Kidney (tissue), 22 donors: ENCODE measurements around the gene C2orf92. TPM values are rescaled to one million over a fixed set of nuclear protein-coding genes. Genes with fewer than 3 reads are reported as not detected.
"Not testable (repeated sequence)": the region's sequence is repeated elsewhere in the genome, so short reads cannot be mapped to it uniquely, and the experiment has no call there.

Experiments
- DNase-seq, 5 donors: peaks; one replicate each; pipeline ENCODE4 v3.0.0-alpha.2; 2013 to 2020
- FAIRE-seq: peaks from 2 replicates; lab custom pipeline; 2012; peaks lifted over from hg19 to GRCh38; lab: Jason Lieb, UNC
- H3K27ac ChIP-seq, 2 donors: one replicate each; pipeline ENCODE4 v1.7.0; 2013; ENCODE audit warnings: low read depth in 2 of 2, low read length in 2 of 2, inconsistent platforms in 1 of 2
- H3K27me3 ChIP-seq: one replicate; pipeline ENCODE4 v1.7.1; 2013; ENCODE audit warnings: low read length, inconsistent platforms; ENCODE audit not compliant: control insufficient read depth, insufficient read depth
- H3K36me3 ChIP-seq, 3 donors: one replicate each; pipeline versions ENCODE4 v1.7.0 to v1.7.1; 2013; ENCODE audit warnings: low read length in 3 of 3, control low read depth in 1 of 3, inconsistent platforms in 1 of 3; ENCODE audit not compliant: insufficient read depth in 3 of 3, control insufficient read depth in 2 of 3
- H3K4me1 ChIP-seq, 3 donors: one replicate each; pipeline versions ENCODE4 v1.7.0 to v1.7.1; 2013; ENCODE audit warnings: low read length in 3 of 3, inconsistent platforms in 1 of 3, low read depth in 1 of 3; ENCODE audit not compliant: control insufficient read depth in 2 of 3, insufficient read depth in 2 of 3
- H3K4me3 ChIP-seq, 3 donors: one replicate each; pipeline versions ENCODE4 v1.7.0 to v1.8.1; 2013; ENCODE audit warnings: low read length in 3 of 3, control low read depth in 1 of 3, inconsistent platforms in 1 of 3
- H3K9ac ChIP-seq, 3 donors: one replicate each; pipeline versions ENCODE4 v1.7.0 to v1.7.1; 2013; ENCODE audit warnings: low read length in 3 of 3, control low read depth in 1 of 3, inconsistent platforms in 1 of 3
- H3K9me3 ChIP-seq, 3 donors: one replicate each; pipeline versions ENCODE4 v1.7.0 to v1.7.1; 2013; ENCODE audit warnings: low read length in 3 of 3, control low read depth in 1 of 3, inconsistent platforms in 1 of 3; ENCODE audit not compliant: control insufficient read depth in 2 of 3, insufficient read depth in 1 of 3
- intact Hi-C: fragments of 100-400 bp; cut with DNase I; formaldehyde crosslinking; loops from one replicate; pipeline ENCODE4 v1.11.1; 2022
- long read RNA-seq, 10 donors: library from polyadenylated mRNA in 1 of 10; unstranded in 1 of 10; transcript quantifications; one replicate each; pipeline ENCODE4 v2.0.0 and lab custom pipeline, GENCODE V29; 2021 to 2026
- polyA plus RNA-seq: library from polyadenylated mRNA; stranded (reverse); fragments of 350-450 nt; fragmentation: Illumina TruSeq; extraction: RNeasy Lipid Tissue Mini Kit (QIAGEN cat#74804); gene quantifications from one replicate; pipeline ENCODE4 v1.2.3, GENCODE V29; 2014; ENCODE audit warnings: low read depth, low replicate concordance; ENCODE audit not compliant: insufficient read depth
- total RNA-seq: library from RNA; stranded (reverse); fragmentation: NEBNext Ultra II Directional; extraction: Animal tissue kit (Norgen Biotek cat#: 25700); gene quantifications from one replicate; pipeline ENCODE4 v1.2.1, GENCODE V29; 2021
- TF ChIP-seq, protein P1 (sequence below): IDR thresholded peaks from 3 replicates; pipeline ENCODE4 v1.5.1; 2012; ENCODE audit warnings: mild to moderate bottlenecking, moderate library complexity, borderline replicate concordance; ENCODE audit not compliant: insufficient read depth; ENCODE audit errors: extremely low read depth
- donor health status: control.
- donor health status: control.
- donor health status: control.
- donor health status: control.
- donor health status: control.
- donor health status: DM: yes; HTN: yes; CAD: no.
- donor health status: Normal renal cell carcinoma (clear cell type).

The C2orf92 gene
- 7.3 TPM for total RNA-seq
- 3.3 TPM for polyA plus RNA-seq
- long read RNA-seq, donor 1: 0 reads
- long read RNA-seq, donor 2: 0 reads
- long read RNA-seq, donor 3: 0 reads
- long read RNA-seq, donor 4: 0 reads
- long read RNA-seq, donor 5: 0 reads
- long read RNA-seq, donor 6: 0 reads
- long read RNA-seq, donor 7: 0 reads
- long read RNA-seq, donor 8: 0 reads
- long read RNA-seq, donor 9: 0 reads
- long read RNA-seq, donor 10: 0 reads

DNA sequence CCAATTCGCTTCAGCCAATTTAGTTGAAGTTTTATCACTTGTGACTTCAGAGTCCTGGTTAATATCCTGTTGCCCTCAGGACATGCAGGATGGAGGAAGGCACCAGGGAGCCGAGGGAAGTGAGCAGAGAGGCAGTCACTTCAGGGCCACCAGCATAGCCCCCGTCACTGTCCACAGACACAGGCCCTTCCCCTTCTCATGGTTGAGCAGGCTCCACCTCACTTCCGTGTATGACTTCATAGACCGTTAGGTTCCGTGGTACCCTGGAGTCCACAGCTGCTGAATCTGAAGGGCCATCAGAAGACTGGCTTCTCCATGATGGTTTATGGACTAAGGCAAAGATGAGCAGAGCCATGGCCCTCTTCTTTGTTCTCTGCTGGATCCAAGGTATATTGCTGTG, at the start of gene C2orf92:
Gene C2orf92 (plus strand): TSS at position 266 of the 400 bp plus-strand sequence. CDS start 76 bp downstream, at position 342.
- H3K4me1 ChIP-seq: peaks cover 0 to 6% (median 4%) of the 10 kb centered on the region in 3 donors
- TF ChIP-seq, protein P1, sequence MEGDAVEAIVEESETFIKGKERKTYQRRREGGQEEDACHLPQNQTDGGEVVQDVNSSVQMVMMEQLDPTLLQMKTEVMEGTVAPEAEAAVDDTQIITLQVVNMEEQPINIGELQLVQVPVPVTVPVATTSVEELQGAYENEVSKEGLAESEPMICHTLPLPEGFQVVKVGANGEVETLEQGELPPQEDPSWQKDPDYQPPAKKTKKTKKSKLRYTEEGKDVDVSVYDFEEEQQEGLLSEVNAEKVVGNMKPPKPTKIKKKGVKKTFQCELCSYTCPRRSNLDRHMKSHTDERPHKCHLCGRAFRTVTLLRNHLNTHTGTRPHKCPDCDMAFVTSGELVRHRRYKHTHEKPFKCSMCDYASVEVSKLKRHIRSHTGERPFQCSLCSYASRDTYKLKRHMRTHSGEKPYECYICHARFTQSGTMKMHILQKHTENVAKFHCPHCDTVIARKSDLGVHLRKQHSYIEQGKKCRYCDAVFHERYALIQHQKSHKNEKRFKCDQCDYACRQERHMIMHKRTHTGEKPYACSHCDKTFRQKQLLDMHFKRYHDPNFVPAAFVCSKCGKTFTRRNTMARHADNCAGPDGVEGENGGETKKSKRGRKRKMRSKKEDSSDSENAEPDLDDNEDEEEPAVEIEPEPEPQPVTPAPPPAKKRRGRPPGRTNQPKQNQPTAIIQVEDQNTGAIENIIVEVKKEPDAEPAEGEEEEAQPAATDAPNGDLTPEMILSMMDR: no peak
- no peaks in the 10 kb centered on the region for H3K9me3 ChIP-seq
- no peak within 1 kb of the TSS for H3K4me3 ChIP-seq
- no peaks in the 10 kb centered on the region for H3K36me3 ChIP-seq
- no peak within 1 kb of the TSS for H3K9ac ChIP-seq
- DNase-seq: no peak
- intact Hi-C loops: no loop called here
- H3K27me3 ChIP-seq: no peaks in the 10 kb centered on the region
- FAIRE-seq: no peak
- H3K27ac ChIP-seq: no peak within 1 kb of the TSS

DNA sequence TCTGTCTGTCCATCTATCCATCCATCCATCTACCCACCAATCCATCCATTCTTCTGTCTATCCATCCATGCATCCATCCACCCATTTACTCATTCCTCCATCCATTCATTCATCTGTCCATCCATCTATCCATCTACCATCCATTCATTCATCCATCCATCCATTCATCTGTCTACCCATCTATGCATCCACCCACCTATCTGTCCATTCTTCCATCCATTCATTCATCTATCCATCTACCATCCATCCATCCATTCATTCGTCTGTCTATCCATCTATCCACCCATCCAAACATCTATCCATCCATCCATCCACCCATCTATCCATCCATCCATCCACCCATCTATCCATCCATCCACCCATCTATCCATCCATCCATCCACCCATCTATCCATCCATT, 49.0 kb upstream of the C2orf92 start:
- H3K36me3 ChIP-seq, FAIRE-seq, H3K9ac ChIP-seq, H3K4me3 ChIP-seq, H3K4me1 ChIP-seq, DNase-seq, H3K27ac ChIP-seq, H3K9me3 ChIP-seq, H3K27me3 ChIP-seq, intact Hi-C loops: not testable (repeated sequence)

DNA sequence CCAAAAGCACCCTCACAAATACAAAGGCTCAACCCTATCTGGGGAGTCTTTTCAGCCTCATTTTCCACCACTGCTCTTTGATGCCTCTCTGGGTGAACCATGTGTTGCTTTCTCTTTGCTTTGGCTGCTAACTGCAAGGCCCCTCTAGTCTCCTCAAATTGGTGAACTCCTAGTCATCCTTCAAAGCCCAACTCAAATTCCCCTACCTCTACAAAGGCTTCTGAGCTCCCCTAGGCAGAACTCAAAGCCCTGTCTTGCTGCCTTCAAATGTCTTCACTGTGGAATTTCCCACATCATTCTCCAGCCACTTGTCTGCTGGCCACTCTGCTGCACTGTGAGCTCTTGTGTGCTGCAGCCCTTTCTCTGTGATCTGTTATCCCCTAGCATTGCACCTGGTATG, 46.5 kb upstream of the C2orf92 start:
- intact Hi-C loops, FAIRE-seq, DNase-seq: not testable (repeated sequence)

DNA sequence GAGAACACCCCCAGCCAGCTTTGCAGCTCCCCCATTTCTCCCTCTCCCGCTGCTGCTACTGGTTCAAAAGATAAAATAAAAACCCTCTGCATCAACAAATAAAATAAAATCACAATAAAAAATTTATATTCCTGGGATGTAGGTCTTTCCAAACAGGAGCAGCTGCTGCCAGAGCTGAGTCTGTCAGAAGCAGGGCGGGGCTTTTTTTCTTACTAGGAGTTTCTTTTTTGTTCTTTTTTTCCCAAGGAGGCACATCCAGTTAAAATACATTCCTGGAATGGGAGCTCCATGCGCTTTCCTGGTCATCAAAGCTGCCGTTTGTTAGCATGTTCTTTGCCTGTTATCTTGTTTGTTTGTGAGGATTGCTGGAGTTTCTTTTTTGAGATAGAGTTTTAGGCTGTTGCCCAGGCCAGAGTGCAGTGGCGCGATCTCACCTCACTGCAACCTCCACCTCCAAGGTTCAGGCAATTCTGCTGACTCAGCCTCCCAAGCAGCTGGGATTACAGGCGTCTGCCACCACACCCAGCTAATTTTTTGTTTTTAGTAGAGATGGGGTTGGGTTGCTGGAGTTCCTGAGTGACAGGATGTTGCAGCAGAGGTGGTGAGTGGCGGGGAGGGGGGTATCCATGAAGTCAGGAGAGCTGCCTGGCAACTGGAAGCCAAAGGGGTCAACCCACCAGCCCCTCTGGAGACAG, 44.0 kb upstream of the C2orf92 start:
- H3K27me3 ChIP-seq, H3K4me3 ChIP-seq, FAIRE-seq, DNase-seq, H3K9ac ChIP-seq, H3K4me1 ChIP-seq, H3K9me3 ChIP-seq, intact Hi-C loops, H3K27ac ChIP-seq, H3K36me3 ChIP-seq: not testable (repeated sequence)

More for the DNA sequence above, 46.5 kb upstream of the C2orf92 start:
- H3K4me3 ChIP-seq, H3K9me3 ChIP-seq, H3K27me3 ChIP-seq, H3K27ac ChIP-seq, H3K9ac ChIP-seq, H3K4me1 ChIP-seq, H3K36me3 ChIP-seq: not testable (repeated sequence)

DNA sequence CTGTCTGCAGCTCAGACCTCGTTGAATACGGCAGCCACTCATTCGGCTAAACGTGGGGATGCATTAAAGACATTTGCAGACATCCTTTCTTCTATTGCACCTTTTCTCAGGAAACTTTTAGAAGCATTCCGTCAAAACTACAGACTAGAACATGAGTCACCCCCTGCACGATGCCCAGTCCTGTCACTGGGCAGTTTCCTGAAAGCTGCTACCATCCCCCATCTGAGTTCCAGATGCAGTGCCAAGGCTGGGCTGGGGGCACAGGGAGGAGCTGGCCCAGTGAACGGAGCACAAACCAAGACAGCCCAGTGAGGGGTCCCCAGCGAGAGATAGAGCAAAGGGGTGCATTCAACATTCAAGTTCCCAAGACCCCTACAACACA, 43.5 kb upstream of the C2orf92 start:
- H3K27me3 ChIP-seq, H3K9ac ChIP-seq, DNase-seq, FAIRE-seq, H3K27ac ChIP-seq, H3K4me3 ChIP-seq, H3K36me3 ChIP-seq, H3K9me3 ChIP-seq, intact Hi-C loops, H3K4me1 ChIP-seq: not testable (repeated sequence)
